GM12801 (cell line): Measurements from ENCODE around the gene POLR2M.

Experiments used
- TF ChIP-seq, protein P1 (sequence below): IDR thresholded peaks from one replicate; pipeline ENCODE4 v1.5.1; 2011; ENCODE audit warnings: control low read depth; ENCODE audit not compliant: insufficient read length; ENCODE audit errors: extremely low read depth

POLR2M gene

DNA sequence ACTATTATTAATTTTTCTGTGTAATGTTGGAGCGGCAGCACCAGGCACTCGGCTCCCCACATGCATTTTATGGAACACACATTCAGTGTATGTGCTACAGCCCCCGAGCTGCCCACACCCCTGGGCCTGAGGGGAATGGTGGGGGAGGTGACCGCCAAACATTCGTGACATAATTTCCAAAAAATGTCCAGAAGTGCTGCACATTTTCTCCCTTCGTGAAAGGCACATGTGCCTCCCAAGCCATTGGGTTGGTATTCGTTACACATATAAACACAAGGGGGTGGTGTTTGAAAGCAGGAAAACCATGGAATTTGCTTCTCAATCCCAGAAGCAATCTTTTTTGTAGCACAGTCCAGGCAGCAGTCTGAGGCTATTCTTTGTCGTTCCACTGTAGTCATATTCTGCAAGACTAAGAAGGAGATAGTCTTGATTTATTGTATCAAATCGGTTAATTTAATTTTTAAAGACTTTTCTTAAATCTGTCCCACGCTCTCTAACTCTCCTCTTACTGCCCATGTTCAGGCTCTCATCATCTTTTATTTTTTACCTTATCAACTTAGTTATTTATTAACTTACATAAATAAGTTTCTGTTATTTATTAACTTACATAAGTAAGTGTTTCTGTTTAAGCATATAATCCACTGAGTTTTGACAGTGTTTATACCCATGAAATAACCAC lies 39.2 kb upstream of the POLR2M start:
- TF ChIP-seq, protein P1, sequence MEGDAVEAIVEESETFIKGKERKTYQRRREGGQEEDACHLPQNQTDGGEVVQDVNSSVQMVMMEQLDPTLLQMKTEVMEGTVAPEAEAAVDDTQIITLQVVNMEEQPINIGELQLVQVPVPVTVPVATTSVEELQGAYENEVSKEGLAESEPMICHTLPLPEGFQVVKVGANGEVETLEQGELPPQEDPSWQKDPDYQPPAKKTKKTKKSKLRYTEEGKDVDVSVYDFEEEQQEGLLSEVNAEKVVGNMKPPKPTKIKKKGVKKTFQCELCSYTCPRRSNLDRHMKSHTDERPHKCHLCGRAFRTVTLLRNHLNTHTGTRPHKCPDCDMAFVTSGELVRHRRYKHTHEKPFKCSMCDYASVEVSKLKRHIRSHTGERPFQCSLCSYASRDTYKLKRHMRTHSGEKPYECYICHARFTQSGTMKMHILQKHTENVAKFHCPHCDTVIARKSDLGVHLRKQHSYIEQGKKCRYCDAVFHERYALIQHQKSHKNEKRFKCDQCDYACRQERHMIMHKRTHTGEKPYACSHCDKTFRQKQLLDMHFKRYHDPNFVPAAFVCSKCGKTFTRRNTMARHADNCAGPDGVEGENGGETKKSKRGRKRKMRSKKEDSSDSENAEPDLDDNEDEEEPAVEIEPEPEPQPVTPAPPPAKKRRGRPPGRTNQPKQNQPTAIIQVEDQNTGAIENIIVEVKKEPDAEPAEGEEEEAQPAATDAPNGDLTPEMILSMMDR = no peak

DNA sequence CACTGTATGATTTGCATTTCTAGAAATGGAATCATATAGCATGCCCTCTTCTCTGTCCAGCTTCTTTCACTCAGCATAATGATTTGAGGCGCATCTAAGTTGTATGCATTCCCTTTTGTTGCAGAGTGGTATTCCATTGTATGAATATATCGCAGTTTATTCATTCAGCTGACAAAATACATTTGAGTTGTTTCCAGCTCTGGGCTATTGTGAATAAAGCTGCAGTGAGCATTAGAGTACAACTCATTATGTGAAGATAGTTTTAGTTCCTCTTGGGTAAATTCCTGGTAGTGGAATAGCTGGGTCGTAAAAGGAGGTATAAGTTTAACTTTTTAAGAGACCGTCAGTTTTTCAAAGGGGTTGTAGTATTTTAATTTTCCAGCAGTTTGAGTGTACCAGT lies 38.5 kb upstream of the POLR2M start:
- TF ChIP-seq, protein P1 = no peak

DNA sequence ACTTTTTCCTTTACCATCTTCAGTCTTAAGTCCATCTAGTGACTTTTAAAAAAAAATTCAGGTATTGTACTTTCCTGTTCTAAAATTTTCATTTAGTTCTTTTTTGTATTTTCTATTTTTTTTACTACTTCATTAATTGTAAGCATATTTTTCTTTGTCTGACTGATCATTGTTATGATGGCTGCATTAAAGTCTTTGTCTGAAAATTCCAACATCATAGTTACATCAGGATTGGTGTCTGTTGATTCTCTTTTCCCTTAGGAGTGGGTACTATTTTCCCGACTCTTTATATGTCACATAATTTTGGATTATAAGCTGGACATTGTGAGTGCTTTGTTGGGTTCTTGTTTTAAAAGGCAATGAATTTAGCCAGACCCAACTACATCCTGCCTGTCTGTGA lies 34.9 kb upstream of the POLR2M start:
- TF ChIP-seq, protein P1 = no peak

DNA sequence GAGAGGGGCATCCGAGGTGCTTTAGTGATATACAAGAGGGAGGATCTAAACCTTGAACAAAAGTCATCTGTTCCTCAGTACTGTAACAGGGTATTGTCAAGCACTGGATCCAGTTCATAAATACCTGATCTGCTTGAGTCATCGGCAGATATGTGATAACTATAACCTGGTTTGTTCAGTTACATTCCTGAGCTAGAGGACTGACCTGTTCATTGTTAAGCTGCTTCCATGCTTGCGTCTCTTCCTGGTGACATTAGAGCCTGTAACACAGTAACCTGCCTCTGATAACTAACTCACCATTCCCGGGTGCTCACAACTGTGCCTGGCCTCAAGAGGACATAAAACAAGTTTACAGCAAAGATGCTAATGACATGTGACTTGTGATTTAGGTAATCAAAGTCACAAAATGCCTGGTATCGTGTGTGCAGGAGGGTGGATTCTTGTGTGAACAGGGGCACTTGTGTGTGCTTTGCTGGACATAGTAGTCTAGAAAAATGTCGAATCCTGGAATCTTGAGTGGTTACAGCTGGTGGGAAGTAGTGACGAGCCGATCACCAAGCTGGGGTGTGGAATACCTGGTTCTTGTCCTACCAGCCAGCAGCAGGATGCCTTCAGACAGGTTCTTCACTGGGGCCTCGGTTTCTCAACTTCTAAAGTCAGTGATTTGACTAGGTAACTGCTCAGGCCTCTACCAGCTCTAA lies 30.9 kb upstream of the POLR2M start:
- TF ChIP-seq, protein P1 = no peak

DNA sequence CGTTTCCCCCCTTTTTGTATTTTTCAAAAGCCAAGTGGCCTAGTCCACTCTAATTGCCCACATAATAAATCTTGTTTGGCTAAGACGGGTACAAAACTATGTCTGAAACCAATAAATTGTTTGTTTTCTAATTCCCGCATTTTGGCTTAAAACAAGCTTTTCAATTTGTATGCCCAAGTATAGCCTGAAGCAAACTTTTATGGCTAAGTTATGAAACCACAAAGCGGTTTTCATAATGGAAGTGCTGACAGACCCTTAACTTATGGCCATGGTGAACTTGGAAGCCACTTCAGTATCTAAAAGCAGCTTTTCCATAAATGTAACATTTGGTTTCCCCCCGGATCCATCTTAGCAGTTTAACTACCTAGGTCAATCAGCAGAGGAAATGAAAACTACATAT lies 29.9 kb upstream of the POLR2M start:
- TF ChIP-seq, protein P1 = no peak

DNA sequence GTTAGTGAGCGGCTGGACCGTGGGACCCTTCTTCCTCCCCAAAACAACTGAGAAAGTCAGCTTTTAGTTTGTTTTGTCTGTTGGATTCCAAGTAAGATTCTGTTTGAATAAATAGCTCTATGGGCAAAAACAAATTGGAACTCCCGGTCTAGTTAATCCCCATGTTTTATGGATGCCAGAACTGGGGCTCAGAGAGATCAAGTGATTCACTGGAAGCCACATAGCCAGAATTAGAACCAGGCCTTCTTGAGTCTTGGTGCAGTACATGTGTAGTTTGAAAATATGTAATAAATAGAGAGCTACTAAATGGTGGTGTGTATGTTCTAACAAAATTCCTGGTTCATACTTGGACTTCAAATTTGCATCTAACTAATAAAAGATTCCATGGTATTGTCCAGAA lies 29.3 kb upstream of the POLR2M start:
- TF ChIP-seq, protein P1 = no peak

DNA sequence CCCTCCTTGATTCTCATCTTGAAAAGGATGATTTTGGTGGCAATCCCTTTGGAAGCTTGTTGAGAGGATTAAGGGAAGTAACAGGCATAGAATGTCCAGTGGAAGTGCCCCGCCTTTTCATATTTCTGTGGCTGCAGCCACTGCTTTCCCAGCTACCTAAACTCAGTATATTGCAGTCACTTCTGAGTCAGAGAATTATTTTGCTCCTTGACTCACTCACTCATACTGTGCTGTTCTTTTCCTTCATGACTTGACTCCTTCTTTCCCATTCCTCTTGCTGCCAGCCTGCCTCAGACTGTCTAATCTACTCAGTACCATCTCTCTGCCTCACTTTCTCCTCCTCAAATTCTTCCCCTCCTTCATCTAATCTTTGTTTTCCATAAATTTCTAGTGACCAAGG lies 26.5 kb upstream of the POLR2M start:
- TF ChIP-seq, protein P1 = no peak
